ENCODE results near the gene BAK1. TPM values are rescaled to one million over a fixed set of nuclear protein-coding genes. Genes with fewer than 3 reads are reported as not detected.
"Not testable (repeated sequence)": the region's sequence is repeated elsewhere in the genome, so short reads cannot be mapped to it uniquely, and the experiment has no call there.

BAK1 gene
- total and polyA plus RNA-seq, 4 experiments from 2014 or later, result 26.2 to 41.6 (median 27.6) TPM

- POLR2A ChIA-PET (ENCODE audit: partially characterized antibody); H3K9me3 Mint-ChIP-seq; H3K27me3 ChIP-seq (ENCODE audit: insufficient read depth, low read length); DNase-seq; CTCF ChIA-PET (ENCODE audit: partially characterized antibody); H3K4me3 Mint-ChIP-seq; H3K4me3 ChIP-seq (ENCODE audit: low read length in 2 of 2); H3K9me3 ChIP-seq (ENCODE audit: control insufficient read depth in 1 of 2, low read length in 2 of 2); H3K27ac Mint-ChIP-seq; intact Hi-C loops (cut with micrococcal nuclease); H3K27ac ChIP-seq (ENCODE audit: low read depth, low read length); H3K36me3 Mint-ChIP-seq; H3K36me3 ChIP-seq (ENCODE audit: insufficient read depth, low read length); H3K27me3 Mint-ChIP-seq: not testable (repeated sequence)
- peaks cover 16% of the 10 kb centered on the region for H3K4me1 ChIP-seq (ENCODE audit: insufficient read depth, low read length)
- H3K4me1 Mint-ChIP-seq, result peaks cover 9 to 22% (median 16%) of the 10 kb centered on the region in 4 donors
These were observed 34.8 kb downstream of the BAK1 start for GRCh38 chr6:33545292-33545691.

GRCh38 chr6:33543116-33543515, 37.0 kb downstream of the BAK1 start:
- ChIA-PET POLR2A (ENCODE audit: partially characterized antibody) (interaction anchor here (1.2 kb wide), 1 partner anchor 27 kb away, joined by 4 read pairs; no protein-coding TSS in a partner anchor), CTCF (ENCODE audit: partially characterized antibody) (no interaction called here)
- Histone ChIP-seq H3K4me3 (ENCODE audit: low read length in 2 of 2) (no peak overlapping the region), H3K36me3 (ENCODE audit: insufficient read depth, low read length) (no peaks in the 10 kb centered on the region), H3K27me3 (ENCODE audit: insufficient read depth, low read length) (no peaks in the 10 kb centered on the region), H3K9me3 (ENCODE audit: control insufficient read depth in 1 of 2, low read length in 2 of 2) (no peaks in the 10 kb centered on the region), H3K27ac (ENCODE audit: low read depth, low read length) (no peak overlapping the region), H3K4me1 (ENCODE audit: insufficient read depth, low read length) (peaks cover 10% of the 10 kb centered on the region)
- peaks cover 6 to 11% (median 7%) of the 10 kb centered on the region in 4 donors for H3K4me1 Mint-ChIP-seq
- no peak overlapping the region for H3K4me3 Mint-ChIP-seq
- no peaks in the 10 kb centered on the region for H3K9me3 Mint-ChIP-seq
- H3K27me3 Mint-ChIP-seq, result no peaks in the 10 kb centered on the region
- H3K27ac Mint-ChIP-seq, result peak overlapping the region in 1 of 7 donors; percentile 49
- H3K36me3 Mint-ChIP-seq, result no peaks in the 10 kb centered on the region
- intact Hi-C loops (cut with micrococcal nuclease), result no loop called here
- DNase-seq, result no peak

- H3K4me3 ChIP-seq (ENCODE audit: low read length in 2 of 2), result no peak overlapping the region
- no peaks in the 10 kb centered on the region for H3K4me1 ChIP-seq (ENCODE audit: insufficient read depth, low read length)
- Mint-ChIP-seq H3K4me1 (no peaks in the 10 kb centered on the region), H3K9me3 (no peaks in the 10 kb centered on the region), H3K36me3 (no peaks in the 10 kb centered on the region), H3K27ac (no peak overlapping the region), H3K4me3 (no peak overlapping the region), H3K27me3 (no peaks in the 10 kb centered on the region)
- ChIA-PET CTCF (ENCODE audit: partially characterized antibody) (no interaction called here), POLR2A (ENCODE audit: partially characterized antibody) (no interaction called here)
- no peaks in the 10 kb centered on the region for H3K9me3 ChIP-seq (ENCODE audit: control insufficient read depth in 1 of 2, low read length in 2 of 2)
- intact Hi-C loops (cut with micrococcal nuclease), result no loop called here
- H3K36me3 ChIP-seq (ENCODE audit: insufficient read depth, low read length), result no peaks in the 10 kb centered on the region
- H3K27me3 ChIP-seq (ENCODE audit: insufficient read depth, low read length), result no peaks in the 10 kb centered on the region
- H3K27ac ChIP-seq (ENCODE audit: low read depth, low read length), result no peak overlapping the region
- DNase-seq, result no peak
These were observed 39.3 kb downstream of the BAK1 start for GRCh38 chr6:33540768-33541167.

GRCh38 chr6:33534702-33535101, 45.4 kb downstream of the BAK1 start:
- Mint-ChIP-seq H3K36me3 (peaks cover 0 to 1% of the 10 kb centered on the region in 2 donors), H3K27me3 (no peaks in the 10 kb centered on the region), H3K27ac (peak overlapping the region in 1 of 7 donors; percentile 17), H3K9me3 (peaks cover 0 to 3% (median 0%) of the 10 kb centered on the region in 8 donors), H3K4me1 (peaks cover 11 to 25% (median 18%) of the 10 kb centered on the region in 4 donors), H3K4me3 (no peak overlapping the region)
- no peaks in the 10 kb centered on the region for H3K36me3 ChIP-seq (ENCODE audit: insufficient read depth, low read length)
- H3K27ac ChIP-seq (ENCODE audit: low read depth, low read length), result no peak overlapping the region
- no peaks in the 10 kb centered on the region for H3K27me3 ChIP-seq (ENCODE audit: insufficient read depth, low read length)
- H3K9me3 ChIP-seq (ENCODE audit: control insufficient read depth in 1 of 2, low read length in 2 of 2), result no peaks in the 10 kb centered on the region
- CTCF ChIA-PET (ENCODE audit: partially characterized antibody), result interaction anchor here (1.6 kb wide), 1 partner anchor 45 kb away, joined by 5 read pairs; no protein-coding TSS in a partner anchor
- peaks cover 7% of the 10 kb centered on the region for H3K4me1 ChIP-seq (ENCODE audit: insufficient read depth, low read length)
- H3K4me3 ChIP-seq (ENCODE audit: low read length in 2 of 2), result no peak overlapping the region
- intact Hi-C loops (cut with micrococcal nuclease), result no loop called here
- POLR2A ChIA-PET (ENCODE audit: partially characterized antibody), result interaction anchor here (2.1 kb wide), 1 partner anchor 45 kb away, joined by 9 read pairs; the partner anchor contains the start of gene BAK1
- DNase-seq, result no peak

- Mint-ChIP-seq H3K4me3 (peak overlapping the region; percentile 80 to 88 (median 82)), H3K4me1 (peaks cover 11 to 25% (median 18%) of the 10 kb centered on the region in 4 donors), H3K27ac (peak overlapping the region; percentile 75 to 95 (median 93))
- not testable (repeated sequence) for H3K27me3 ChIP-seq (ENCODE audit: insufficient read depth, low read length); H3K36me3 Mint-ChIP-seq; H3K27me3 Mint-ChIP-seq; H3K27ac ChIP-seq (ENCODE audit: low read depth, low read length); H3K9me3 Mint-ChIP-seq; H3K4me1 ChIP-seq (ENCODE audit: insufficient read depth, low read length); H3K9me3 ChIP-seq (ENCODE audit: control insufficient read depth in 1 of 2, low read length in 2 of 2); H3K36me3 ChIP-seq (ENCODE audit: insufficient read depth, low read length)
- peak overlapping the region in 1 of 2 donors; percentile 2 for H3K4me3 ChIP-seq (ENCODE audit: low read length in 2 of 2)
- peak; percentile 69 to 84 (median 78) for DNase-seq
- ChIA-PET POLR2A (ENCODE audit: partially characterized antibody) (interaction anchor here (0.8 to 2.1 kb wide), 11 partner anchors 15 to 117 kb away, joined by 3 to 20 read pairs (median 5); partner anchors contain the start of genes BAK1, CUTA and ZBTB9), CTCF (ENCODE audit: partially characterized antibody) (interaction anchor here (0.6 to 1.6 kb wide), 4 partner anchors 16 to 178 kb away, joined by 3 to 5 read pairs (median 4); partner anchors contain the start of gene UQCC2)
- intact Hi-C loops (cut with micrococcal nuclease), result loop anchor here (1.0 to 2.0 kb wide), 2 partner anchors 37 to 47 kb away; partner anchors contain the start of gene BAK1
These were observed 46.8 kb downstream of the BAK1 start for GRCh38 chr6:33533163-33533869.

- ChIA-PET POLR2A (ENCODE audit: partially characterized antibody) (interaction anchor here (1.6 to 2.1 kb wide), 2 partner anchors 47 to 78 kb away, joined by 7 to 9 read pairs; partner anchors contain the start of genes BAK1 and ZBTB9), CTCF (ENCODE audit: partially characterized antibody) (interaction anchor here (0.6 to 1.3 kb wide), 2 partner anchors 17 to 142 kb away, joined by 3 to 4 read pairs; no protein-coding TSS in a partner anchor)
- H3K27me3 ChIP-seq (ENCODE audit: insufficient read depth, low read length); H3K4me3 ChIP-seq (ENCODE audit: low read length in 2 of 2); H3K27ac ChIP-seq (ENCODE audit: low read depth, low read length); H3K4me1 ChIP-seq (ENCODE audit: insufficient read depth, low read length); H3K36me3 ChIP-seq (ENCODE audit: insufficient read depth, low read length); H3K9me3 ChIP-seq (ENCODE audit: control insufficient read depth in 1 of 2, low read length in 2 of 2); H3K36me3 Mint-ChIP-seq; H3K9me3 Mint-ChIP-seq; H3K27ac Mint-ChIP-seq; H3K4me3 Mint-ChIP-seq; H3K27me3 Mint-ChIP-seq; DNase-seq: not testable (repeated sequence)
- H3K4me1 Mint-ChIP-seq, result peaks cover 11 to 25% (median 18%) of the 10 kb centered on the region in 4 donors
- intact Hi-C loops (cut with micrococcal nuclease), result loop anchor here (2.0 kb wide), 1 partner anchor 38 kb away; no protein-coding TSS in a partner anchor
These were observed 47.6 kb downstream of the BAK1 start for GRCh38 chr6:33532431-33532830.

- H3K27ac Mint-ChIP-seq, result peak overlapping the region in 1 of 7 donors; percentile 59
- H3K9me3 Mint-ChIP-seq; H3K4me3 ChIP-seq (ENCODE audit: low read length in 2 of 2); H3K9me3 ChIP-seq (ENCODE audit: control insufficient read depth in 1 of 2, low read length in 2 of 2); intact Hi-C loops (cut with micrococcal nuclease); H3K27ac ChIP-seq (ENCODE audit: low read depth, low read length); DNase-seq; H3K4me3 Mint-ChIP-seq; H3K4me1 ChIP-seq (ENCODE audit: insufficient read depth, low read length); H3K36me3 ChIP-seq (ENCODE audit: insufficient read depth, low read length); H3K36me3 Mint-ChIP-seq; H3K27me3 ChIP-seq (ENCODE audit: insufficient read depth, low read length); H3K27me3 Mint-ChIP-seq: not testable (repeated sequence)
- ChIA-PET POLR2A (ENCODE audit: partially characterized antibody) (interaction anchor here (1.0 to 1.3 kb wide), 2 partner anchors 91 to 102 kb away, joined by 4 read pairs; no protein-coding TSS in a partner anchor), CTCF (ENCODE audit: partially characterized antibody) (interaction anchor here (1.4 kb wide), 1 partner anchor 9 kb away, joined by 5 read pairs; no protein-coding TSS in a partner anchor)
- peaks cover 11 to 25% (median 17%) of the 10 kb centered on the region in 4 donors for H3K4me1 Mint-ChIP-seq
These were observed 49.5 kb downstream of the BAK1 start for GRCh38 chr6:33530617-33531016.

All from CD4-positive, alpha-beta memory T cell (primary cell).